Heart right ventricle (tissue), 16 donors: ENCODE results near the gene MSANTD4. TPM values are rescaled to one million over a fixed set of nuclear protein-coding genes. Genes with fewer than 3 reads are reported as not detected.

Experiments used
- ATAC-seq, 8 donors: fragments of 200-7000 bp; cut with Tn5 transposase; one replicate each; pipeline ENCODE4 v1.9.1; 2020; ENCODE audit warnings: mild to moderate bottlenecking in 8 of 8, moderate library complexity in 8 of 8, moderate number of reproducible peaks in 1 of 8
- DNase-seq, 2 donors: peaks; one replicate each; pipeline ENCODE4 v3.0.0-alpha.2; 2020
- H3K27ac ChIP-seq, 10 donors: fragments of 200-600 bp; sonication (generic) in 2 of 10; one replicate each; pipeline versions ENCODE4 v1.5.0 to v1.8.0; 2020 to 2022; ENCODE audit warnings: mild to moderate bottlenecking in 3 of 10
- H3K27me3 ChIP-seq, 7 donors: fragments of 200-600 bp; one replicate each; pipeline ENCODE4 v1.8.0; 2021 to 2022; ENCODE audit warnings: mild to moderate bottlenecking in 2 of 7
- H3K36me3 ChIP-seq, 9 donors: fragments of 200-600 bp; sonication (generic) in 1 of 9; one replicate each; pipeline versions ENCODE4 v1.5.0 to v1.8.0; 2020 to 2022; ENCODE audit warnings: mild to moderate bottlenecking in 2 of 9
- H3K4me1 ChIP-seq, 9 donors: fragments of 200-600 bp; sonication (generic) in 1 of 9; one replicate each; pipeline versions ENCODE4 v1.5.0 to v1.8.0; 2020 to 2022; ENCODE audit warnings: mild to moderate bottlenecking in 4 of 9
- H3K4me3 ChIP-seq, 10 donors: fragments of 200-600 bp; sonication (generic) in 2 of 10; one replicate each; pipeline versions ENCODE4 v1.5.0 to v1.8.0; 2020 to 2022; ENCODE audit warnings: mild to moderate bottlenecking in 7 of 10, moderate library complexity in 2 of 10
- H3K9me3 ChIP-seq, 11 donors: fragments of 200-600 bp in 10 of 11; sonication (generic) in 2 of 11; one replicate each; pipeline versions ENCODE4 v1.5.0 to v1.8.0; 2013 to 2022; ENCODE audit warnings: mild to moderate bottlenecking in 2 of 11, control low read depth in 1 of 11, moderate library complexity in 1 of 11
- WGBS, 2 donors: extraction: QIAGEN DNeasy Blood & Tissue Kit; methylation state at CpG; one replicate each; pipeline ENCODE4 v1.1.7; 2013; ENCODE audit warnings: inconsistent platforms in 1 of 2; 5-methylcytosine and 5-hydroxymethylcytosine counted together
- intact Hi-C, 10 donors: fragments of 100-400 bp; cut with DNase I; formaldehyde crosslinking; loops; one replicate each; pipeline versions ENCODE4 v1.11.1 to v1.14.2; 2022
- polyA plus RNA-seq, 2 donors: library from polyadenylated mRNA; stranded (reverse); fragments of 200-250 nt; gene quantifications; one replicate each; pipeline ENCODE4 v1.2.3, GENCODE V29; 2013
- total RNA-seq, 10 donors: library from RNA; stranded (reverse); fragmentation: NEBNext Ultra II Directional in 3 of 10; extraction: Animal tissue kit (Norgen Biotek cat#: 25700) in 3 of 10; gene quantifications; one replicate each; pipeline versions ENCODE4 v1.2.1 to v1.2.4, GENCODE V29; 2021 to 2023
- TF ChIP-seq, protein P1 (sequence below), 9 donors: fragments of 200-600 bp; sonication (generic) in 2 of 9; IDR thresholded peaks; one replicate each; pipeline versions ENCODE4 v1.5.0 to v1.8.0; 2021 to 2022; ENCODE audit warnings: antibody characterized with exemption in 9 of 9, mild to moderate bottlenecking in 5 of 9, moderate library complexity in 1 of 9
- donor health status: Arrhythmogenic right ventricular cardiomyopathy.
- donor health status: ischemic (EF 13 %, LVEDD 7.1; RV severe dilation, severe dysfunction).
- donor health status: healthy with polysubstance abuse.
- donor health status: DM: no; HTN: yes; CAD: no.
- donor health status: DM: no; HTN: no; CAD: no.
- donor health status: ischemic (EF 25% LVEDD 6.9; RV normal size, moderate dysfunction).
- donor health status: ischemic (EF 25% LVEDD 5.7; RV mildly dilated, moderate dysfunction).
- donor health status: healthy.
- donor health status: DM: yes; HTN: yes; CAD: no.
- donor health status: Ischemic cardiomyopathy.
- donor health status: ischemic (EF 35%, LVEDD 5.7; RV mildly dilated, moderate dysfunction).
- donor health status: nonischemic (EF 11% LVEDD 7.7; RV severe dilation, severe dysfunction).
- donor health status: DM: yes; HTN: yes; CAD: no.
- donor health status: PGD.
- donor health status: ischemic (EF 29% LVEDD 5.4; RV normal size, mild dysfunction).
- donor health status: nonischemic (EF 23%, LVEDD 6.1; RV moderate dilation, normal function).

Gene MSANTD4
- total and polyA plus RNA-seq, 12 donors, result 7.7 to 30.5 (median 21.9) TPM

DNA sequence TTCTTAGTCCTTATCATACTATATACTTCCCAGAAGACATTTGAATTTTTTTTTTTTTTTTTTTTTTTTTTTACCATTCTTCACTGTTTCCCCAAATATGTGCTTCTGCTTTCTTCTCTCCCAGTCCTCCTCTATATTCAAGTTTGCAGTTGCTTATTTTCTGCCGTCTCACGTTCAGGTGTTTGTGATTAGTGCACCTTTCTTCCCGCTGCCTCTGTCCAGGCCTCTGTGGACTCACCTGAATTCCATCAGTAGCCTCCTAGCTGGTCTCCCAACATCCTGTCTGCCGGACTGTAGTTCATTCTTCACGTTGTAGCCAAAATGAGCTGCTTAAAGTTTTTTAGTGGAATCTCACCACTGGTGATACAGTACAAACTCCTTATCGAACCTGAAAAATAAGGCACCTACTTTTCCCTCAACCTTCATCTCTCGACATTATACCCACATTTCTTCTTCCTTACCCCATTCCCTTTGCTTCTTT is 795 bp upstream of the MSANTD4 start:
- ATAC-seq (no peak), DNase-seq (no peak)
- Histone ChIP-seq H3K27me3 (peaks cover 0 to 6% (median 0%) of the 10 kb centered on the region in 7 donors), H3K27ac (peak overlapping the region in 9 of 10 donors; percentile 80 to 85 (median 84)), H3K4me3 (peak overlapping the region; percentile 29 to 95 (median 78)), H3K4me1 (peaks cover 4 to 43% (median 26%) of the 10 kb centered on the region in 9 donors), H3K9me3 (peaks cover 0 to 4% (median 0%) of the 10 kb centered on the region in 11 donors), H3K36me3 (no peaks in the 10 kb centered on the region)
- intact Hi-C loops, result loop anchor here in 8 of 10 donors (1.0 to 5.0 kb wide), 3 partner anchors 54 kb away; partner anchors contain the start of genes AASDHPPT (in 8 of the 8) and KBTBD3 (in 8 of the 8)
- WGBS, 2 donors, result 94 to 96% methylated on average over 7 of the region's 7 CpGs
- TF ChIP-seq, protein P1, sequence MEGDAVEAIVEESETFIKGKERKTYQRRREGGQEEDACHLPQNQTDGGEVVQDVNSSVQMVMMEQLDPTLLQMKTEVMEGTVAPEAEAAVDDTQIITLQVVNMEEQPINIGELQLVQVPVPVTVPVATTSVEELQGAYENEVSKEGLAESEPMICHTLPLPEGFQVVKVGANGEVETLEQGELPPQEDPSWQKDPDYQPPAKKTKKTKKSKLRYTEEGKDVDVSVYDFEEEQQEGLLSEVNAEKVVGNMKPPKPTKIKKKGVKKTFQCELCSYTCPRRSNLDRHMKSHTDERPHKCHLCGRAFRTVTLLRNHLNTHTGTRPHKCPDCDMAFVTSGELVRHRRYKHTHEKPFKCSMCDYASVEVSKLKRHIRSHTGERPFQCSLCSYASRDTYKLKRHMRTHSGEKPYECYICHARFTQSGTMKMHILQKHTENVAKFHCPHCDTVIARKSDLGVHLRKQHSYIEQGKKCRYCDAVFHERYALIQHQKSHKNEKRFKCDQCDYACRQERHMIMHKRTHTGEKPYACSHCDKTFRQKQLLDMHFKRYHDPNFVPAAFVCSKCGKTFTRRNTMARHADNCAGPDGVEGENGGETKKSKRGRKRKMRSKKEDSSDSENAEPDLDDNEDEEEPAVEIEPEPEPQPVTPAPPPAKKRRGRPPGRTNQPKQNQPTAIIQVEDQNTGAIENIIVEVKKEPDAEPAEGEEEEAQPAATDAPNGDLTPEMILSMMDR (IDR thresholded peaks at IDR 0.05), result no peak

- peak overlapping the region; percentile 71 to 95 (median 81) for H3K4me3 ChIP-seq
- H3K27ac ChIP-seq, result peak overlapping the region; percentile 53 to 87 (median 82)
- ATAC-seq, result peak in 4 of 8 donors; percentile 1 to 9 (median 3)
- no peaks in the 10 kb centered on the region for H3K9me3 ChIP-seq
- H3K4me1 ChIP-seq, result peaks cover 4 to 54% (median 39%) of the 10 kb centered on the region in 9 donors
- 16% methylated on average over 18 of the region's 18 CpGs for WGBS, 2 donors
- no peaks in the 10 kb centered on the region for H3K36me3 ChIP-seq
- TF ChIP-seq, protein P1 (IDR thresholded peaks at IDR 0.05), result no peak
- intact Hi-C loops, result loop anchor here in 3 of 10 donors (5.0 kb wide), 1 partner anchor 56 kb away; the partner anchor contains the start of genes AASDHPPT (in 3 of the 3) and KBTBD3 (in 3 of the 3)
- no peak for DNase-seq
- no peaks in the 10 kb centered on the region for H3K27me3 ChIP-seq
These were observed 666 bp downstream of the MSANTD4 start for GRCh38 chr11:106021181-106021966.

- H3K9me3 ChIP-seq, result no peaks in the 10 kb centered on the region
- no peak overlapping the region for H3K27ac ChIP-seq
- H3K27me3 ChIP-seq, result no peaks in the 10 kb centered on the region
- intact Hi-C loops, result no loop called here
- WGBS, 2 donors, result 81% methylated on average over 2 of the region's 2 CpGs
- H3K4me3 ChIP-seq, result no peak overlapping the region
- DNase-seq (no peak), ATAC-seq (no peak)
- H3K36me3 ChIP-seq, result no peaks in the 10 kb centered on the region
- H3K4me1 ChIP-seq, result peaks cover 4 to 86% (median 52%) of the 10 kb centered on the region in 9 donors
- TF ChIP-seq, protein P1 (IDR thresholded peaks at IDR 0.05), result no peak
These were observed 4.9 kb downstream of the MSANTD4 start for GRCh38 chr11:106017093-106017492.

DNA sequence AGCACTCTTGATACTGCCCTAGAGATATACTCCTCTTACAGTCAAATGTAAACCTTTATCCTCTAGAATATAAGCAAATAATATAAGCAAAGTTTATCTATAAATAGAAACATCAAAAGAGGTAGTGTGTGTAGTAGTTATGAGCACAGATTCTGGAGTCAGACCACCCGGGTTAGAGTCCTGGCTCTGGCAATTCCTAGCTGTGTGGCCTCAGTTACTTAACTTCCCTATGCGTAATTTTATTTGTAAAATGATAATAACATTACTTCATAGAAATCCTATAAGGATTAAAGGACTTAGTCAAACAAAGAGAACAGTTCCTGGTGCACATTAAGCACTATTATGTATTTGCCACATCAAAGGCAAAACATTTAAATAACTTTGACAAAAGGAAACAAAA is 7.0 kb downstream of the MSANTD4 start:
- DNase-seq (no peak), ATAC-seq (no peak)
- no peaks in the 10 kb centered on the region for H3K9me3 ChIP-seq
- peaks cover 0 to 12% (median 6%) of the 10 kb centered on the region in 9 donors for H3K36me3 ChIP-seq
- TF ChIP-seq, protein P1 (IDR thresholded peaks at IDR 0.05), result no peak
- no peak overlapping the region for H3K27ac ChIP-seq
- H3K27me3 ChIP-seq, result no peaks in the 10 kb centered on the region
- H3K4me3 ChIP-seq, result no peak overlapping the region
- WGBS, 2 donors, result 80 to 91% methylated on average over 2 of the region's 2 CpGs
- intact Hi-C loops, result no loop called here
- peaks cover 0 to 82% (median 39%) of the 10 kb centered on the region in 9 donors for H3K4me1 ChIP-seq
